ENCODE data around the gene MATR3.

Gene MATR3

GRCh38 chr5:139253115-139253514 lies 40.4 kb upstream of the MATR3 start:
- in situ Hi-C loops (cut with MboI; ENCODE audit: low sequenced_read_pairs, unreplicated experiment): no loop called here
- TF ChIP-seq CTCF (IDR thresholded peaks at IDR 0.05; ENCODE audit: borderline replicate concordance, control extremely low read depth, extremely low read depth, insufficient read depth, missing control alignments): no peak
- DNase-seq (ENCODE audit: low spot score): no peak

GRCh38 chr5:139256820-139257219 lies 36.7 kb upstream of the MATR3 start:
- in situ Hi-C loops (cut with MboI; ENCODE audit: low sequenced_read_pairs, unreplicated experiment): no loop called here
- no peak for TF ChIP-seq CTCF (IDR thresholded peaks at IDR 0.05; ENCODE audit: borderline replicate concordance, control extremely low read depth, extremely low read depth, insufficient read depth, missing control alignments)
- no peak for DNase-seq (ENCODE audit: low spot score)

- in situ Hi-C loops (cut with MboI; ENCODE audit: low sequenced_read_pairs, unreplicated experiment): loop anchor here (10.0 kb wide), 1 partner anchor 617 kb away; no protein-coding TSS in a partner anchor
- no peak for DNase-seq (ENCODE audit: low spot score)
- TF ChIP-seq CTCF (IDR thresholded peaks at IDR 0.05; ENCODE audit: borderline replicate concordance, control extremely low read depth, extremely low read depth, insufficient read depth, missing control alignments): no peak
Measured at GRCh38 chr5:139262059-139262741, 31.3 kb upstream of the MATR3 start.

- in situ Hi-C loops (cut with MboI; ENCODE audit: low sequenced_read_pairs, unreplicated experiment): loop anchor here (10.0 kb wide), 1 partner anchor 618 kb away; no protein-coding TSS in a partner anchor
- peak; percentile 78 for DNase-seq (ENCODE audit: low spot score)
- peak; percentile 82 for TF ChIP-seq CTCF (IDR thresholded peaks at IDR 0.05; ENCODE audit: borderline replicate concordance, control extremely low read depth, extremely low read depth, insufficient read depth, missing control alignments)
Measured at GRCh38 chr5:139262742-139263445, 30.6 kb upstream of the MATR3 start.

- no peak for TF ChIP-seq CTCF (IDR thresholded peaks at IDR 0.05; ENCODE audit: borderline replicate concordance, control extremely low read depth, extremely low read depth, insufficient read depth, missing control alignments)
- no peak for DNase-seq (ENCODE audit: low spot score)
- in situ Hi-C loops (cut with MboI; ENCODE audit: low sequenced_read_pairs, unreplicated experiment): loop anchor here (10.0 kb wide), 1 partner anchor 619 kb away; no protein-coding TSS in a partner anchor
Measured at GRCh38 chr5:139263536-139263935, 30.0 kb upstream of the MATR3 start.

- TF ChIP-seq CTCF (IDR thresholded peaks at IDR 0.05; ENCODE audit: borderline replicate concordance, control extremely low read depth, extremely low read depth, insufficient read depth, missing control alignments): no peak
- no peak for DNase-seq (ENCODE audit: low spot score)
- in situ Hi-C loops (cut with MboI; ENCODE audit: low sequenced_read_pairs, unreplicated experiment): loop anchor here (10.0 kb wide), 1 partner anchor 619 kb away; no protein-coding TSS in a partner anchor
Measured at GRCh38 chr5:139263946-139264345, 29.6 kb upstream of the MATR3 start.
